Fibroblast of skin of left quadriceps (primary cell): ENCODE results near the gene C1QC.

Experiments
- DNase-seq, 2 experiments: peaks; one replicate each; pipeline ENCODE4 v3.0.0-alpha.2; 2013; ENCODE audit warnings: low read depth in 2 of 2

The C1QC gene

GRCh38 chr1:22643381-22643780, at the start of gene C1QC:
C1QC (plus strand) TSS chr1:22643633; CDS start chr1:22644024, 391 bp downstream.
- DNase-seq = no peak

GRCh38 chr1:22594396-22594795, 49.0 kb upstream of the C1QC start:
- DNase-seq = no peak

- no peak for DNase-seq
Measured at GRCh38 chr1:22595108-22595507, 48.3 kb upstream of the C1QC start.

- no peak for DNase-seq
Measured at GRCh38 chr1:22597301-22597965, 46.0 kb upstream of the C1QC start.

- DNase-seq = no peak
Measured at GRCh38 chr1:22597996-22598395, 45.4 kb upstream of the C1QC start.

GRCh38 chr1:22598736-22599135, 44.7 kb upstream of the C1QC start:
- no peak for DNase-seq

- no peak for DNase-seq
Measured at GRCh38 chr1:22600071-22600816, 43.2 kb upstream of the C1QC start.

- no peak for DNase-seq
Measured at GRCh38 chr1:22600817-22601605, 42.4 kb upstream of the C1QC start.

- DNase-seq = no peak
Measured at GRCh38 chr1:22601610-22602009, 41.8 kb upstream of the C1QC start.

- no peak for DNase-seq
Measured at GRCh38 chr1:22602060-22602740, 41.2 kb upstream of the C1QC start.

- DNase-seq = no peak
Measured at GRCh38 chr1:22606161-22606560, 37.3 kb upstream of the C1QC start.

GRCh38 chr1:22607154-22607553, 36.3 kb upstream of the C1QC start:
- no peak for DNase-seq

- no peak for DNase-seq
Measured at GRCh38 chr1:22608361-22608760, 35.1 kb upstream of the C1QC start.

- no peak for DNase-seq
Measured at GRCh38 chr1:22609291-22609690, 34.1 kb upstream of the C1QC start.

GRCh38 chr1:22611530-22611947, 31.9 kb upstream of the C1QC start:
- DNase-seq = peak; percentile 5 to 25

- no peak for DNase-seq
Measured at GRCh38 chr1:22612671-22613571, 30.5 kb upstream of the C1QC start.

- no peak for DNase-seq
Measured at GRCh38 chr1:22613572-22613918, 29.9 kb upstream of the C1QC start.

- no peak for DNase-seq
Measured at GRCh38 chr1:22613951-22614350, 29.5 kb upstream of the C1QC start.

GRCh38 chr1:22615886-22616285, 27.5 kb upstream of the C1QC start:
- no peak for DNase-seq

GRCh38 chr1:22616571-22616970, 26.9 kb upstream of the C1QC start:
- no peak for DNase-seq

GRCh38 chr1:22618056-22618455, 25.4 kb upstream of the C1QC start:
- no peak for DNase-seq
